Coronary artery (tissue), 2 donors: ENCODE measurements around the gene HSF2BP.

ENCODE experiments used
- DNase-seq: peaks from one replicate; pipeline ENCODE4 v3.0.0-alpha.2; 2017; ENCODE audit warnings: low spot score
- H3K27ac ChIP-seq, 2 donors: fragments of 200-600 bp; sonication (generic); one replicate each; pipeline ENCODE4 v1.5.1; 2016 to 2019
- H3K4me3 ChIP-seq: fragments of 200-600 bp; sonication (generic); 2 replicates; pipeline ENCODE4 v1.5.1; 2016; ENCODE audit warnings: mild to moderate bottlenecking, moderate library complexity
- CTCF ChIP-seq: fragments of 200-600 bp; sonication (generic); IDR thresholded peaks from one replicate; pipeline ENCODE4 v1.5.1; 2019; ENCODE audit warnings: antibody characterized with exemption

HSF2BP gene

GRCh38 chr21:43646550-43647260, 12.6 kb downstream of the HSF2BP start:
- DNase-seq: peak; percentile 94
- Histone ChIP-seq H3K4me3 (peak overlapping the region; percentile 45), H3K27ac (peak overlapping the region in 1 of 2 donors; percentile 26)
- peak; percentile 89 for TF ChIP-seq CTCF

GRCh38 chr21:43645976-43646375, 13.3 kb downstream of the HSF2BP start:
- no peak for DNase-seq
- H3K4me3 ChIP-seq: peak overlapping the region; percentile 23
- TF ChIP-seq CTCF: no peak
- H3K27ac ChIP-seq: peak overlapping the region; percentile 26 to 42

- Histone ChIP-seq H3K27ac (peak overlapping the region; percentile 24 to 42), H3K4me3 (peak overlapping the region; percentile 23)
- DNase-seq: no peak
- TF ChIP-seq CTCF: no peak
These were observed 14.0 kb downstream of the HSF2BP start for GRCh38 chr21:43645136-43645891.

- Histone ChIP-seq H3K4me3 (peak overlapping the region; percentile 28), H3K27ac (peak overlapping the region in 1 of 2 donors; percentile 38)
- no peak for DNase-seq
- TF ChIP-seq CTCF: no peak
These were observed 14.7 kb downstream of the HSF2BP start for GRCh38 chr21:43644609-43645008.

GRCh38 chr21:43644071-43644470, 15.2 kb downstream of the HSF2BP start:
- no peak for DNase-seq
- peak overlapping the region in 1 of 2 donors; percentile 38 for H3K27ac ChIP-seq
- TF ChIP-seq CTCF: no peak
- no peak overlapping the region for H3K4me3 ChIP-seq

GRCh38 chr21:43643193-43643592, 16.1 kb downstream of the HSF2BP start:
- DNase-seq: no peak
- Histone ChIP-seq H3K27ac (no peak overlapping the region), H3K4me3 (no peak overlapping the region)
- TF ChIP-seq CTCF: no peak
